Chondrocyte (in vitro differentiated cells): ENCODE measurements around the gene TMEM179B. TPM values are rescaled to one million over a fixed set of nuclear protein-coding genes. Genes with fewer than 3 reads are reported as not detected.
A peak's percentile ranks its signal among the peaks of the same experiment; 100 is the strongest.

Experiments
- DNase-seq: peaks from one replicate; pipeline ENCODE4 v3.0.0; 2021; ENCODE audit warnings: mixed read lengths, low spot score
- H3K27ac Mint-ChIP-seq: one replicate; pipeline ENCODE4 v1.8.0; 2021; ENCODE audit warnings: mild to moderate bottlenecking, moderate library complexity, mixed read lengths; ENCODE audit not compliant: unreplicated experiment
- H3K27me3 Mint-ChIP-seq: 2 replicates; pipeline ENCODE4 v1.8.0; 2021; ENCODE audit warnings: low read depth, mixed read lengths
- H3K36me3 Mint-ChIP-seq: 2 replicates; pipeline ENCODE4 v1.8.0; 2021; ENCODE audit warnings: low read depth, mixed read lengths
- H3K4me1 Mint-ChIP-seq: 2 replicates; pipeline ENCODE4 v1.8.0; 2021; ENCODE audit warnings: low read depth, mild to moderate bottlenecking, mixed read lengths
- H3K4me3 Mint-ChIP-seq: one replicate; pipeline ENCODE4 v1.8.0; 2021; ENCODE audit warnings: mild to moderate bottlenecking, moderate library complexity, mixed read lengths; ENCODE audit not compliant: unreplicated experiment
- H3K9me3 Mint-ChIP-seq: 2 replicates; pipeline ENCODE4 v1.8.0; 2021; ENCODE audit warnings: low read depth, mixed read lengths
- CTCF ChIP-seq: fragments of 200-600 bp; sonication (generic); IDR thresholded peaks from 2 replicates; pipeline ENCODE4 v1.5.0; 2021; ENCODE audit warnings: antibody characterized with exemption, mild to moderate bottlenecking, moderate library complexity
- total RNA-seq: library from RNA; stranded (reverse); gene quantifications from 3 replicates; pipeline ENCODE4 v1.2.1, GENCODE V29; 2021

TMEM179B gene
- total RNA-seq, 1 donor from 2014 or later, result 29.4 TPM

- peaks cover 45% of the 10 kb centered on the region for H3K4me1 Mint-ChIP-seq
- H3K36me3 Mint-ChIP-seq, result peaks cover 27% of the 10 kb centered on the region
- peak; percentile 4 for TF ChIP-seq CTCF
- peak overlapping the region; percentile 94 for H3K27ac Mint-ChIP-seq
- H3K27me3 Mint-ChIP-seq, result no peaks in the 10 kb centered on the region
- no peaks in the 10 kb centered on the region for H3K9me3 Mint-ChIP-seq
- no peak for DNase-seq
- H3K4me3 Mint-ChIP-seq, result peak overlapping the region; percentile 88
These were observed 5.0 kb downstream of the TMEM179B start for GRCh38 chr11:62792202-62792575.

- H3K36me3 Mint-ChIP-seq, result peaks cover 35% of the 10 kb centered on the region
- no peak overlapping the region for H3K4me3 Mint-ChIP-seq
- no peak for TF ChIP-seq CTCF
- H3K9me3 Mint-ChIP-seq, result no peaks in the 10 kb centered on the region
- DNase-seq, result no peak
- no peaks in the 10 kb centered on the region for H3K27me3 Mint-ChIP-seq
- peaks cover 28% of the 10 kb centered on the region for H3K4me1 Mint-ChIP-seq
- no peak overlapping the region for H3K27ac Mint-ChIP-seq
These were observed 7.1 kb downstream of the TMEM179B start for GRCh38 chr11:62794201-62794775.

- H3K9me3 Mint-ChIP-seq, result no peaks in the 10 kb centered on the region
- no peak overlapping the region for H3K4me3 Mint-ChIP-seq
- H3K36me3 Mint-ChIP-seq, result peaks cover 43% of the 10 kb centered on the region
- H3K4me1 Mint-ChIP-seq, result peaks cover 10% of the 10 kb centered on the region
- H3K27me3 Mint-ChIP-seq, result no peaks in the 10 kb centered on the region
- no peak for DNase-seq
- no peak for TF ChIP-seq CTCF
- no peak overlapping the region for H3K27ac Mint-ChIP-seq
These were observed 9.1 kb downstream of the TMEM179B start for GRCh38 chr11:62796281-62796680.

GRCh38 chr11:62799486-62799885, 12.3 kb downstream of the TMEM179B start:
- DNase-seq, result no peak

GRCh38 chr11:62801071-62801470, 13.9 kb downstream of the TMEM179B start:
- DNase-seq, result no peak
- Mint-ChIP-seq H3K36me3 (peaks cover 30% of the 10 kb centered on the region), H3K4me3 (no peak overlapping the region), H3K9me3 (no peaks in the 10 kb centered on the region), H3K27ac (no peak overlapping the region), H3K27me3 (no peaks in the 10 kb centered on the region), H3K4me1 (peaks cover 15% of the 10 kb centered on the region)
- no peak for TF ChIP-seq CTCF

More at GRCh38 chr11:62799486-62799885, 12.3 kb downstream of the TMEM179B start:
- Mint-ChIP-seq H3K4me3 (no peak overlapping the region), H3K27ac (no peak overlapping the region), H3K36me3 (peaks cover 42% of the 10 kb centered on the region), H3K9me3 (no peaks in the 10 kb centered on the region), H3K4me1 (peaks cover 12% of the 10 kb centered on the region), H3K27me3 (no peaks in the 10 kb centered on the region)
- TF ChIP-seq CTCF, result no peak
